ENCODE data around the gene GUCA1A.

- no peak for TF ChIP-seq TAF1 (IDR thresholded peaks at IDR 0.05; ENCODE audit: borderline replicate concordance, insufficient read depth, low read length)
- no peak for TF ChIP-seq FOXP2 (optimal IDR thresholded peaks at IDR 0.05; ENCODE audit: borderline replicate concordance, extremely low read depth, extremely low read length, insufficient read depth)
- TF ChIP-seq REST (IDR thresholded peaks at IDR 0.05; ENCODE audit: insufficient read depth in 1 of 2, low read depth in 2 of 2, low read length in 2 of 2) = no peak
- no peak for TF ChIP-seq POLR2AphosphoS5 (IDR thresholded peaks at IDR 0.05; ENCODE audit: low read depth, low read length)
- TF ChIP-seq SIN3A (IDR thresholded peaks at IDR 0.05; ENCODE audit: borderline replicate concordance, insufficient read depth, low read length) = no peak
Observed at GRCh38 chr6:42199106-42199981, 26.2 kb downstream of the GUCA1A start.

All from PFSK-1 (cell line).